VCaP (cell line): Measurements from ENCODE around the gene KRTAP1-4.
"Not testable (repeated sequence)": the region's sequence is repeated elsewhere in the genome, so short reads cannot be mapped to it uniquely, and the experiment has no call there.

Source experiments
- H3K27ac ChIP-seq: fragments of 450-650 bp; 2 replicates; pipeline ENCODE4 v1.5.1; 2017
- CTCF ChIP-seq: fragments of 450-650 bp; conservative IDR thresholded peaks from 2 replicates; pipeline ENCODE4 v1.5.1; 2017; ENCODE audit warnings: mild to moderate bottlenecking, moderate library complexity

The KRTAP1-4 gene

DNA sequence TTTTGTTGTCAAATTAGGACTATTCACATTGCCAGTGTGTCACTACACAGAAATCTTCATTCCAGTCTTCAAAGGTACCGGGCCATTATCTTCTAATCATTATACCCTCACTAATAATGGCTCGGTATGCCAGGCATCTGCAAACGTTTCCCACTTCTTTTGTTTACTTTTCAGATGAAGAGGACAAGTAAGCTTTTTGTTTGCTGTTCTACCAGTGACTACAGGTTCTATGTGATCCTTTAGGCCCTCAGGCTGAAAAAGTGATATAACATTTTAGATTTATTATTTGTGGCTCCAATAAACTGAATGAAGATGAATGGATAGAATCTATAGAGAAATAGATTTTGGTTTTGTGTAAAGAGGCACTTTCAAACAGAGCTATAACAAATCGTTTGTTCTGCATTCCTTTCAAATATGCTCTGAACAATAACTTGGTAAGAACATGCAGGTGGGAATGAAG, 20.7 kb downstream of the KRTAP1-4 start:
- TF ChIP-seq CTCF = no peak
- peak overlapping the region; percentile 61 for H3K27ac ChIP-seq

GRCh38 chr17:41008811-41009210, 21.2 kb downstream of the KRTAP1-4 start, which contains the start of gene KRTAP3-1:
KRTAP3-1 (minus strand) TSS chr17:41009128; CDS start chr17:41009074, 54 bp downstream.
- H3K27ac ChIP-seq = peak within 1 kb of the TSS; percentile 61
- TF ChIP-seq CTCF = no peak

GRCh38 chr17:41004397-41004796, 25.6 kb downstream of the KRTAP1-4 start:
- TF ChIP-seq CTCF = no peak
- no peak overlapping the region for H3K27ac ChIP-seq

- H3K27ac ChIP-seq = no peak overlapping the region
- TF ChIP-seq CTCF = no peak
Measured at GRCh38 chr17:41003926-41004325, 26.1 kb downstream of the KRTAP1-4 start.

- no peak overlapping the region for H3K27ac ChIP-seq
- no peak for TF ChIP-seq CTCF
Measured at GRCh38 chr17:41002814-41003213, 27.2 kb downstream of the KRTAP1-4 start.

GRCh38 chr17:41001795-41002194, 28.2 kb downstream of the KRTAP1-4 start:
- TF ChIP-seq CTCF = no peak
- no peak overlapping the region for H3K27ac ChIP-seq

DNA sequence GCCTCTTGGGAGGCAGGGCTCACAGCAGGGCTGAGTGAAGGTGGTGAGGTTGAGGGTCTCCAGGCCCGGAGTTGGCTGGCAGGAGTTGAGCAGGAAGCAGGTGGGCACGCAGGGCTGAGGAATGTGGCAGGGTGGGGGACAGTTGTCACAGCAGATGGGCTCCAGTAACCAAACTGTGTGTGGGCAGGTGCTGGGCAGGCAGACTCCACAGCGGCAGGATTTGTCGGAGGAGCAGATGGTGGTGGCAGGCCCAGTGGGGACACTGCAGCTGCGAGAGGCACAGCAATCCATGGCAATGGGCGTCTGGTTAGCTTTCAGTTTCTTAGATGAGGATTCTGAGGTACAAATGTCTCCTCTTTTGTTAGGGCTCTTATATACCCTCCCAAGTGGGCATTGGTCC, 30.4 kb downstream of the KRTAP1-4 start, which contains the start of gene KRTAP3-2:
Gene KRTAP3-2, minus strand, starts transcription at position 344 of the 400 bp plus-strand sequence. Its CDS starts 53 bp downstream, at position 291.
- not testable (repeated sequence) for H3K27ac ChIP-seq

- no peak for TF ChIP-seq CTCF
- H3K27ac ChIP-seq = no peak overlapping the region
Measured at GRCh38 chr17:40997361-40997760, 32.6 kb downstream of the KRTAP1-4 start.
